ENCODE data around the gene MAB21L3.

Gene MAB21L3

DNA sequence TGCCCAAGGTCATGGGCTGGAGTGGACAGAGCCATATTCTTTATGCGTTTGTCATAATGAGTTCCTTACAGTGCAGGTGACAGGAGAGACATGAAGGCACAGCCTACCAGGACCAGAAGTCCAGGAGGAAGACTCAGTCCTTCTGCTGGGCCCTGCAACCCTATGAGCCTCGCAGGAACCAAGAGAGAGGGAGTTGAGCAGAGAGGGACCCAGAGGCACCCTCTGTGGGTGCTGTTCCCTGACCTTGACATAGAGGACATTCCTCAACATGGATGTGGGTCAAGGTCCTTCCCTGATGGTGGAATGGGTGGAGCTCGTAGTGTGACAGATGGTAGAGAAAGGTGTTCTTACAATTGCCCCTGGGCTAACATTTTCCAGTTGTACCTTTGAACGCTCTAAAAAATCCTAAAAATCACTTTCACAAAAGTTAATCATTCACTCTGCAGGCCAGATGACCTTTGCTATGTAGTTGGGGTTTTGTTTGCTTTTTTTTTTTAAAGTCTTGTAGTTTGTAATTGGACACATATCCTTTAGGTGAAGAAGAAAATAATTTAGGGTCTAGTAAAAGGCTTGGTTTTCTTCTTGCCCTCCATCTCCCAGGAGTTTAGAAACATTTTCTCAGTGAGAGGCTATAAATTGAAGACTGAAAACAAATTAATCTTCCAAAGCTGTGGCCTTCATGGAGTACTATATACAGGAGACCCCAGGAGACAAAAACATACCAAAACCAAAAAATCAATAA is 41.9 kb downstream of the MAB21L3 start:
- DNase-seq (ENCODE audit: low read depth) = no peak
- H3K4me3 ChIP-seq (replicated peaks; ENCODE audit: low read depth, low read length) = no peak overlapping the region
- TF ChIP-seq, protein P1, sequence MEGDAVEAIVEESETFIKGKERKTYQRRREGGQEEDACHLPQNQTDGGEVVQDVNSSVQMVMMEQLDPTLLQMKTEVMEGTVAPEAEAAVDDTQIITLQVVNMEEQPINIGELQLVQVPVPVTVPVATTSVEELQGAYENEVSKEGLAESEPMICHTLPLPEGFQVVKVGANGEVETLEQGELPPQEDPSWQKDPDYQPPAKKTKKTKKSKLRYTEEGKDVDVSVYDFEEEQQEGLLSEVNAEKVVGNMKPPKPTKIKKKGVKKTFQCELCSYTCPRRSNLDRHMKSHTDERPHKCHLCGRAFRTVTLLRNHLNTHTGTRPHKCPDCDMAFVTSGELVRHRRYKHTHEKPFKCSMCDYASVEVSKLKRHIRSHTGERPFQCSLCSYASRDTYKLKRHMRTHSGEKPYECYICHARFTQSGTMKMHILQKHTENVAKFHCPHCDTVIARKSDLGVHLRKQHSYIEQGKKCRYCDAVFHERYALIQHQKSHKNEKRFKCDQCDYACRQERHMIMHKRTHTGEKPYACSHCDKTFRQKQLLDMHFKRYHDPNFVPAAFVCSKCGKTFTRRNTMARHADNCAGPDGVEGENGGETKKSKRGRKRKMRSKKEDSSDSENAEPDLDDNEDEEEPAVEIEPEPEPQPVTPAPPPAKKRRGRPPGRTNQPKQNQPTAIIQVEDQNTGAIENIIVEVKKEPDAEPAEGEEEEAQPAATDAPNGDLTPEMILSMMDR (IDR thresholded peaks at IDR 0.05; ENCODE audit: low read length, missing control alignments) = no peak

DNA sequence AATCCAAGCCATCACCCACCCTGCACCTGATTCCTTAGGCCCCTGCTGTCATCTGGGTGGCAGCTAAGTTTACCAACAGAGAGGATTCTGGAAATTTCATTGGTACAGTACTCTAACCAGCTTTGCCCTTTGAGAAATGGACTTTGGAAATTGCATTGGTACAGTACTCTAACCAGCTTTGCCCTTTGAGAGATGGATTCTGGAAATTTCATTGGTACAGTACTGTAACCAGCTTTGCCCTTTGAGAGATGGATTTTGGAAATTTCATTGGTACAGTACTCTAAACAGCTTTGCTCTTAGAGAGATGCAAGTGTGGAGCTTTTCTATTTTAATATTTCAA is 42.5 kb downstream of the MAB21L3 start:
- no peak overlapping the region for H3K4me3 ChIP-seq (replicated peaks; ENCODE audit: low read depth, low read length)
- TF ChIP-seq, protein P1 (IDR thresholded peaks at IDR 0.05; ENCODE audit: low read length, missing control alignments) = no peak
- no peak for DNase-seq (ENCODE audit: low read depth)

DNA sequence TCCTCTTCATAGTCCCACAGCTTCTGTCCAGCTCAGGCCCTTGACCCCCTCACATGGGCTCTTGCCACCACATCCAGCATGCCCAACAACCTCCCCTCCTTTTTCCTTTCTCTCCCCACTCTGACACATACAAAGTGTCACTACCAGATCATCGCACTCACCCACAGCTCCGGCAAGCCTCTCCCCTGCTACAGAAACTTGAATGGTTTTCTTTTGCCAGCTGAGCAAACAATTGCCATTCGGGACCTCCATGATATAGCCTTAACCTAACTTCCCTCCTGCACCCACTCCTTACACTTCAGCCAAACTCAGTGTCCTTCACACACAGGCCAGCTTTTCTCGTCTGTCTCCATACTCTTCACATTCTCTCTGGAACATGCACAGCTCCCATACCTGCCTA is 43.3 kb downstream of the MAB21L3 start:
- no peak overlapping the region for H3K4me3 ChIP-seq (replicated peaks; ENCODE audit: low read depth, low read length)
- TF ChIP-seq, protein P1 (IDR thresholded peaks at IDR 0.05; ENCODE audit: low read length, missing control alignments) = no peak
- no peak for DNase-seq (ENCODE audit: low read depth)

DNA sequence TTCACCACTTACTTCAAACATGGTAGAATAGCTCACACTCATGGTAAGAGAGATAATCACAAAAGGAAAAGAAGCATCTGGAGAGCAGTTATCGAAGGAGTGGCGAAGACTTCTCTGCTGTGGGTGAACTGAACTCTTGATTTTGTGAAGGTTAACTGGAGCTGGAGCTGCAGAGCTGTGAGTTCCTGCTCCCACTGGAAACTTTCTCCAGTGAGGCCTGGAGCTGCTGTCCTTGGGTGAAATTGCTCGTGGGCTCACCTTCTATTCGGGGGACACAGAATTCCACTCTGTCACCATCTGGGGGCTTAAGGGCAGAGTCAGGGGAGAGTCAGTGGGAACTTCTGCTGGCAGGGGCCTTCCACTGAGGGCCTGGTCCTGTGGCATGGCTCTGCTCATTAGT is 45.9 kb downstream of the MAB21L3 start:
- no peak overlapping the region for H3K4me3 ChIP-seq (replicated peaks; ENCODE audit: low read depth, low read length)
- no peak for DNase-seq (ENCODE audit: low read depth)
- TF ChIP-seq, protein P1 (IDR thresholded peaks at IDR 0.05; ENCODE audit: low read length, missing control alignments) = no peak

DNA sequence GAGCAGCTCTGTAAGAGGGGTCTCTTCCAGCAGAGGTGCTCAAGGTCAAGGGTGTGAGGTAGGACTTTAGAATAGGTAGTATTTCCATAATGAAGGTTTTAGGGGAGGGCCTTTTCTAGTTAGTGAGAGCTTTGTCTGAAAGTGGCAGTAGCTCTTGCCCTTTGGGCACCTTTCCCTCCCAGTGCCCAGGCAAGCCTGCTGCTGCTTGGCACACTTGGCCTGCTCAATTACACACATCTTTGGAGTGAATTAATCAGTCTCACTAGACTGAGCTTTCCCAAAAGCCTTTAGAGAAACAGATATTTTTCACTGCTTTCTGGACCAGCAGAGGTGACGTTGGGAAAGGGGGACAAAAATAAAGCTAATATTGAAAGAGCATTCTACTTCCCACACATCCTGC is 48.0 kb downstream of the MAB21L3 start:
- DNase-seq (ENCODE audit: low read depth) = no peak
- TF ChIP-seq, protein P1 (IDR thresholded peaks at IDR 0.05; ENCODE audit: low read length, missing control alignments) = no peak
- no peak overlapping the region for H3K4me3 ChIP-seq (replicated peaks; ENCODE audit: low read depth, low read length)

DNA sequence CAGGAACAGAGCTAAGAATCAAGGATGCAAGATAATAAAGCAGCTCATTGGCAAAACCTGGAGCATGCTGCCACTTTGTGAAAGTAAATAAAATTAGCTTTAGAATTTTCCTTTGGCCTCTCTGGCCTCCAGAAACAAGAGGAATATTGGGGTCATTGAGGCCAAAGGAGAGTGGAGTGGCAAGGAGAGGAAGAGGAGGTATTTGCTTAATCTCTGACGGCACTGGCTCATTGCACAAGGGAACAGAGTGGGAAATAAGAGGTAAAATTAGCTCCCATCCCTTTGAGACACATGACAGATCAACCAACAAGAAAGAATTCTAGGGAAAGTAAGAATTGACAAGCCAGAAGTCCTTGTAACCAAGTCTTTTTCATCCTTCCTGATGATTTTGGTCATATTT is 48.4 kb downstream of the MAB21L3 start:
- DNase-seq (ENCODE audit: low read depth) = no peak
- TF ChIP-seq, protein P1 (IDR thresholded peaks at IDR 0.05; ENCODE audit: low read length, missing control alignments) = no peak
- H3K4me3 ChIP-seq (replicated peaks; ENCODE audit: low read depth, low read length) = no peak overlapping the region

DNA sequence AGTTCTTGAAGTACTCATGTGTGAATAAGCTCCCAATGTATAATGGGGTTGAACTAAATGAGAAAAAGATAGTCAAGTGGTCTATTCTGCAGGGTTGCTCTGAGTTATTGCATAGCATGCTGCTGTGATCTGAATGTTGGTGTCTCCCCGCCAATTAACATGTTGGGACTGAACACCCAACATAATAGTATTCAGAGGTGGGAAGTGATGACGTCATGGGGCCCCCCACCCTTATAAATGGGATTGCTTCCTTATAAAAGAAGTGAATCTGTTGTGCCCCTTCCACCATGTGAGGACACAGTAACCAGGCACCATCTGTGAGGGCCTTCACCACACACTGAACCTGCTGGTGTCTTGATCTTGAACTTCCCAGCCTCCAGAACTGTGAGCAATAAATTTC is 50.2 kb downstream of the MAB21L3 start:
- TF ChIP-seq, protein P1 (IDR thresholded peaks at IDR 0.05; ENCODE audit: low read length, missing control alignments) = no peak
- no peak overlapping the region for H3K4me3 ChIP-seq (replicated peaks; ENCODE audit: low read depth, low read length)
- DNase-seq (ENCODE audit: low read depth) = no peak
